Measurements from ENCODE around the gene PHACTR3. TPM values are rescaled to one million over a fixed set of nuclear protein-coding genes. Genes with fewer than 3 reads are reported as not detected.

Gene PHACTR3
- total and polyA plus RNA-seq, 2 of the 8 experiments (the other 6 are each of a cell fraction or from before 2014, with no cell fraction given): 0.05 to 0.13 TPM

DNA sequence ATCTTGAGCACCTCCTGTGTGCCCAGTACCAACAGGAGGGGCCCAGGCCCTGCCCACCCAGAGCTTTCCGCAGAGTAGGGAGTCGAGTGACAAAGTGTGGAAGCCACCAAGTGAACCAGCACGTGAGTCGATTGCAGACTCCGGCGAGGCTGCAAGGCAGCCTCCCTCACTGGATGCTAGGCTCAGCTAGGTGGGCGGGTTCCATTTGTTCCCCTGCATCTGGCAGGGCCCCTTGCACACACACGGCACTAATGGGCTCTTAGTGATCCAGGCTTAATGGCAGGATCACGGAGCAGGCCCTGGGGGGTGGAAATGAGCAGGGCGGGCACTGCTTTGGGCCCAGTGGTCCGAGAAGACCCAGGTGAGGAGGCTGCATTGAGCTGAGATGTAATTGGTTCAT lies 140.4 kb downstream of the PHACTR3 start (continued):
- no peak for TF ChIP-seq KDM5A (IDR thresholded peaks at IDR 0.05; ENCODE audit: low read length)
- no peak for TF ChIP-seq RNF2 (IDR thresholded peaks at IDR 0.05; ENCODE audit: borderline replicate concordance, low read depth, low read length, missing control alignments, poor library complexity, severe bottlenecking)
- no peak for TF ChIP-seq TAF1 (IDR thresholded peaks at IDR 0.05; ENCODE audit: low read depth, low read length)
- no peak for TF ChIP-seq RXRA (IDR thresholded peaks at IDR 0.05; ENCODE audit: insufficient read depth, low read depth, low read length)
